Measurements from ENCODE around the gene ABCC10. TPM values are rescaled to one million over a fixed set of nuclear protein-coding genes. Genes with fewer than 3 reads are reported as not detected.

The ABCC10 gene
- total RNA-seq, 1 experiment from 2014 or later, result 25.5 TPM

- H3K27ac Mint-ChIP-seq, result no peak overlapping the region
- H3K27me3 Mint-ChIP-seq (ENCODE audit: low read depth), result no peaks in the 10 kb centered on the region; the same call in 1 of the 2 replicates
- TF ChIP-seq ZNF532 (CRISPR knock-in tag; IDR thresholded peaks at IDR 0.05; ENCODE audit: borderline replicate concordance), result no peak
- no peak for TF ChIP-seq ETV6 (CRISPR knock-in tag; IDR thresholded peaks at IDR 0.05)
- no peak for TF ChIP-seq IRF2 (CRISPR knock-in tag; IDR thresholded peaks at IDR 0.05; ENCODE audit: borderline replicate concordance, low read depth)
- TF ChIP-seq AFF4 (CRISPR knock-in tag; IDR thresholded peaks at IDR 0.05; ENCODE audit: borderline replicate concordance), result no peak
- TF ChIP-seq CTCF (IDR thresholded peaks at IDR 0.05), result no peak
- TF ChIP-seq PREB (CRISPR knock-in tag; IDR thresholded peaks at IDR 0.05; ENCODE audit: borderline replicate concordance), result no peak
- ChIA-PET CTCF (interaction anchor here (0.7 to 7.2 kb wide), 9 partner anchors 14 to 263 kb away, joined by 3 to 75 read pairs (median 4); partner anchors contain the start of genes DLK2, DNPH1 and LRRC73), POLR2A (interaction anchor here (0.5 to 1.2 kb wide), 3 partner anchors 12 to 601 kb away, joined by 3 to 4 read pairs (median 4); partner anchors contain the start of gene CUL7)
- peaks cover 41% of the 10 kb centered on the region for H3K4me1 Mint-ChIP-seq
- no peaks in the 10 kb centered on the region for H3K9me3 Mint-ChIP-seq
- DNase-seq (ENCODE audit: low spot score), result no peak
- H3K4me3 Mint-ChIP-seq, result no peak overlapping the region
- no peaks in the 10 kb centered on the region for H3K36me3 Mint-ChIP-seq
- peak; percentile 13 for ATAC-seq
Observed at GRCh38 chr6:43492673-43493072, 65.3 kb downstream of the ABCC10 start.

- H3K27me3 Mint-ChIP-seq (ENCODE audit: low read depth), result no peaks in the 10 kb centered on the region
- H3K36me3 Mint-ChIP-seq, result peaks cover under 1% of the 10 kb centered on the region; the same call in 1 of the 2 replicates
- ChIA-PET CTCF (interaction anchor here (0.7 to 7.2 kb wide), 7 partner anchors 13 to 264 kb away, joined by 3 to 75 read pairs (median 7); partner anchors contain the start of genes DLK2, DNPH1 and LRRC73), POLR2A (interaction anchor here (1.1 to 1.2 kb wide), 2 partner anchors 12 to 439 kb away, joined by 3 to 4 read pairs; partner anchors contain the start of gene CUL7)
- DNase-seq (ENCODE audit: low spot score) (no peak), ATAC-seq (no peak)
- no peak overlapping the region for H3K4me3 Mint-ChIP-seq
- TF ChIP-seq ZNF121 (CRISPR knock-in tag; IDR thresholded peaks at IDR 0.05) (no peak), MXD4 (CRISPR knock-in tag; IDR thresholded peaks at IDR 0.05; ENCODE audit: borderline replicate concordance) (no peak), ZSCAN18 (CRISPR knock-in tag; IDR thresholded peaks at IDR 0.05) (no peak), ZNF281 (CRISPR knock-in tag; IDR thresholded peaks at IDR 0.05) (no peak), IRF2 (CRISPR knock-in tag; IDR thresholded peaks at IDR 0.05; ENCODE audit: borderline replicate concordance, low read depth) (no peak)
- peak overlapping the region; percentile 74; the same call in 1 of the 2 replicates for H3K27ac Mint-ChIP-seq
- peaks cover 41% of the 10 kb centered on the region for H3K4me1 Mint-ChIP-seq
- no peaks in the 10 kb centered on the region for H3K9me3 Mint-ChIP-seq
Observed at GRCh38 chr6:43493230-43493629, 65.9 kb downstream of the ABCC10 start.
